CD4-positive, alpha-beta T cell (primary cell): ENCODE data around the gene GPR137. TPM values are rescaled to one million over a fixed set of nuclear protein-coding genes. Genes with fewer than 3 reads are reported as not detected.

ENCODE experiments used
- ATAC-seq: fragments of 200-7000 bp; cut with Tn5 transposase; one replicate; pipeline ENCODE4 v1.10.0; 2022; ENCODE audit warnings: mild to moderate bottlenecking; ENCODE audit not compliant: poor library complexity
- CTCF ChIA-PET: fragments of 350-600 bp; sonication (Branson Sonifier 250); formaldehyde crosslinking; loops from one replicate; lab custom pipeline; 2021; ENCODE audit warnings: antibody characterized with exemption, inconsistent platforms; lab: Charles Lee
- POLR2A ChIA-PET: fragments of 350-600 bp; sonication (Branson Sonifier 250); formaldehyde crosslinking; loops from one replicate; lab custom pipeline; 2021; ENCODE audit warnings: antibody characterized with exemption, inconsistent platforms; lab: Charles Lee
- DNase-seq, 14 experiments: peaks; one replicate each; pipeline ENCODE4 v3.0.0-alpha.2; 2013 to 2020; ENCODE audit warnings: mixed read lengths in 2 of 14
- H3K27ac ChIP-seq, 2 donors: one replicate each; pipeline versions ENCODE4 v1.5.1 to v1.7.0; 2013; ENCODE audit warnings: low read length in 2 of 2, low read depth in 1 of 2, mild to moderate bottlenecking in 1 of 2
- H3K27me3 ChIP-seq, 2 experiments: 1 replicate in 1 of 2; 2 replicates in 1 of 2; pipeline versions ENCODE4 v1.6.1 to v1.7.0; 2013; ENCODE audit warnings: low read length in 2 of 2, control low read depth in 1 of 2, mild to moderate bottlenecking in 1 of 2, moderate library complexity in 1 of 2; ENCODE audit not compliant: insufficient read depth in 2 of 2, control insufficient read depth in 1 of 2
- H3K36me3 ChIP-seq: one replicate; pipeline ENCODE4 v1.6.1; 2013; ENCODE audit warnings: low read length, control low read depth; ENCODE audit not compliant: insufficient read depth
- H3K4me1 ChIP-seq: one replicate; pipeline ENCODE4 v1.6.1; 2013; ENCODE audit warnings: low read length, control low read depth; ENCODE audit not compliant: insufficient read depth
- H3K4me3 ChIP-seq: one replicate; pipeline ENCODE4 v1.5.1; 2013; ENCODE audit warnings: mild to moderate bottlenecking, low read length, moderate library complexity
- H3K9me3 ChIP-seq, 2 experiments: 1 replicate in 1 of 2; 2 replicates in 1 of 2; pipeline versions ENCODE4 v1.6.1 to v1.7.0; 2013; ENCODE audit warnings: low read length in 2 of 2, mild to moderate bottlenecking in 2 of 2, control low read depth in 1 of 2, moderate library complexity in 1 of 2; ENCODE audit not compliant: control insufficient read depth in 1 of 2, insufficient read depth in 1 of 2
- H3K27ac Mint-ChIP-seq: one replicate; pipeline ENCODE4 v1.8.0; 2020; ENCODE audit warnings: mixed read lengths
- H3K27me3 Mint-ChIP-seq: one replicate; pipeline ENCODE4 v1.8.0; 2021; ENCODE audit warnings: mixed read lengths
- H3K36me3 Mint-ChIP-seq: one replicate; pipeline ENCODE4 v1.8.0; 2021; ENCODE audit warnings: low read depth, mixed read lengths
- H3K4me1 Mint-ChIP-seq: one replicate; pipeline ENCODE4 v1.8.0; 2021; ENCODE audit warnings: low read depth, mixed read lengths
- H3K4me3 Mint-ChIP-seq: one replicate; pipeline ENCODE4 v1.8.0; 2020; ENCODE audit warnings: mild to moderate bottlenecking, mixed read lengths
- H3K9me3 Mint-ChIP-seq: one replicate; pipeline ENCODE4 v1.8.0; 2020; ENCODE audit warnings: mixed read lengths
- CTCF ChIP-seq: fragments of 200-600 bp; IDR thresholded peaks from one replicate; pipeline ENCODE4 v1.8.0; 2022; ENCODE audit warnings: antibody characterized with exemption, mild to moderate bottlenecking
- intact Hi-C, 2 experiments: fragments of 100-400 bp; cut with DNase I in 1 of 2; cut with micrococcal nuclease in 1 of 2; formaldehyde crosslinking; loops; one replicate each; pipeline versions ENCODE4 v1.15.1 to v1.9.0; 2023 to 2025; cut with DNase I, micrococcal nuclease
- total RNA-seq, 174 experiments: library from RNA in 2 of 174; stranded (reverse) in 2 of 174; gene quantifications; one replicate each; pipeline ENCODE4 v1.2.3 and lab custom pipeline; 2021 to 2026

GPR137 gene
- total RNA-seq, 2 experiments from 2014 or later, result 13.8 to 16.6 TPM

- H3K27ac Mint-ChIP-seq, result no peak overlapping the region
These were observed 39.2 kb downstream of the GPR137 start for GRCh38 chr11:64324692-64325469.

GRCh38 chr11:64327375-64327774, 41.7 kb downstream of the GPR137 start:
- H3K27me3 ChIP-seq, result no peaks in the 10 kb centered on the region
- DNase-seq (no peak), ATAC-seq (no peak)
- no peak overlapping the region for H3K27ac Mint-ChIP-seq
- no peak overlapping the region for H3K4me3 ChIP-seq
- H3K36me3 ChIP-seq, result peaks cover 3% of the 10 kb centered on the region
- peaks cover 10% of the 10 kb centered on the region for H3K4me1 ChIP-seq
- CTCF ChIA-PET, result no interaction called here
- H3K27me3 Mint-ChIP-seq, result no peaks in the 10 kb centered on the region
- H3K9me3 ChIP-seq, result no peaks in the 10 kb centered on the region
- intact Hi-C loops, result no loop called here
- peaks cover 9% of the 10 kb centered on the region for H3K4me1 Mint-ChIP-seq
- no peaks in the 10 kb centered on the region for H3K9me3 Mint-ChIP-seq
- H3K36me3 Mint-ChIP-seq, result no peaks in the 10 kb centered on the region
- POLR2A ChIA-PET, result interaction anchor here (0.8 kb wide), 1 partner anchor 10 kb away, joined by 4 read pairs; the partner anchor contains the start of genes PRDX5 and TRMT112
- no peak overlapping the region for H3K4me3 Mint-ChIP-seq
- no peak for TF ChIP-seq CTCF
- no peak overlapping the region for H3K27ac ChIP-seq

More at GRCh38 chr11:64324692-64325469, 39.2 kb downstream of the GPR137 start:
- Mint-ChIP-seq H3K4me1 (peaks cover 11% of the 10 kb centered on the region), H3K36me3 (peaks cover 18% of the 10 kb centered on the region), H3K9me3 (no peaks in the 10 kb centered on the region), H3K4me3 (no peak overlapping the region), H3K27me3 (no peaks in the 10 kb centered on the region)
- no peak for TF ChIP-seq CTCF
- ChIA-PET POLR2A (no interaction called here), CTCF (no interaction called here)
- Histone ChIP-seq H3K27me3 (no peaks in the 10 kb centered on the region), H3K9me3 (no peaks in the 10 kb centered on the region), H3K36me3 (peaks cover 15% of the 10 kb centered on the region), H3K4me3 (no peak overlapping the region), H3K4me1 (no peaks in the 10 kb centered on the region), H3K27ac (no peak overlapping the region)
- intact Hi-C loops, result no loop called here
- ATAC-seq, result no peak
- no peak for DNase-seq

GRCh38 chr11:64327993-64328392, 42.3 kb downstream of the GPR137 start:
- Histone ChIP-seq H3K36me3 (no peaks in the 10 kb centered on the region), H3K4me3 (no peak overlapping the region), H3K4me1 (peaks cover 10% of the 10 kb centered on the region), H3K9me3 (no peaks in the 10 kb centered on the region), H3K27me3 (no peaks in the 10 kb centered on the region), H3K27ac (no peak overlapping the region)
- Mint-ChIP-seq H3K27ac (no peak overlapping the region), H3K4me3 (no peak overlapping the region), H3K9me3 (no peaks in the 10 kb centered on the region), H3K27me3 (no peaks in the 10 kb centered on the region), H3K4me1 (peaks cover 9% of the 10 kb centered on the region), H3K36me3 (no peaks in the 10 kb centered on the region)
- intact Hi-C loops, result no loop called here
- DNase-seq, result no peak
- ChIA-PET POLR2A (interaction anchor here (0.8 kb wide), 1 partner anchor 10 kb away, joined by 4 read pairs; the partner anchor contains the start of genes PRDX5 and TRMT112), CTCF (no interaction called here)
- ATAC-seq, result no peak
- TF ChIP-seq CTCF, result no peak
